MM.1S (cell line): Measurements from ENCODE around the gene TARP.
A peak's percentile ranks its signal among the peaks of the same experiment; 100 is the strongest.

Source experiments
- DNase-seq: peaks from one replicate; pipeline ENCODE4 v3.0.0-alpha.2; 2015
- H2AFZ ChIP-seq: fragments of 300-600 bp; sonication (generic); 2 replicates; pipeline ENCODE4 v1.6.0; 2016; ENCODE audit warnings: antibody characterized with exemption, low read length
- H3F3A ChIP-seq: fragments of 300-600 bp; sonication (generic); 2 replicates; pipeline ENCODE4 v1.6.1; 2016; ENCODE audit warnings: mild to moderate bottlenecking, antibody characterized with exemption, low read length, moderate library complexity, mixed read lengths; ENCODE audit not compliant: insufficient read depth
- H3K27ac ChIP-seq: fragments of 300-600 bp; sonication (generic); 2 replicates; pipeline ENCODE4 v1.5.1; 2016; ENCODE audit warnings: mild to moderate bottlenecking, low read length
- H3K27me3 ChIP-seq: fragments of 300-600 bp; sonication (generic); replicated peaks from 2 replicates; pipeline ENCODE4 v1.6.0; 2016; ENCODE audit warnings: low read length; ENCODE audit not compliant: insufficient read depth
- H3K36me3 ChIP-seq: fragments of 300-600 bp; sonication (generic); replicated peaks from 2 replicates; pipeline ENCODE4 v1.6.1; 2016; ENCODE audit warnings: mild to moderate bottlenecking, low read length, mixed read lengths; ENCODE audit not compliant: insufficient read depth
- H3K4me1 ChIP-seq: fragments of 300-600 bp; sonication (generic); 2 replicates; pipeline ENCODE4 v1.6.1; 2016; ENCODE audit warnings: low read length, mixed read lengths
- H3K4me2 ChIP-seq: fragments of 300-600 bp; sonication (generic); 2 replicates; pipeline ENCODE4 v1.6.0; 2016; ENCODE audit warnings: low read depth, low read length
- H3K4me3 ChIP-seq: fragments of 300-600 bp; sonication (generic); 2 replicates; pipeline ENCODE4 v1.5.1; 2016; ENCODE audit warnings: low read length, mixed read lengths
- H3K79me2 ChIP-seq: fragments of 300-600 bp; sonication (generic); 2 replicates; pipeline ENCODE4 v1.6.1; 2016; ENCODE audit warnings: mixed run types, low read length, mixed read lengths
- H3K9ac ChIP-seq: fragments of 300-600 bp; sonication (generic); 2 replicates; pipeline ENCODE4 v1.6.1; 2016; ENCODE audit warnings: low read length, mixed read lengths
- H3K9me2 ChIP-seq: fragments of 300-600 bp; sonication (generic); replicated peaks from 2 replicates; pipeline ENCODE4 v1.6.1; 2016; ENCODE audit warnings: mild to moderate bottlenecking, low read length, mixed read lengths; ENCODE audit not compliant: insufficient read depth
- H3K9me3 ChIP-seq: fragments of 300-600 bp; sonication (generic); replicated peaks from 2 replicates; pipeline ENCODE4 v1.6.1; 2016; ENCODE audit warnings: mild to moderate bottlenecking, low read length, mixed read lengths; ENCODE audit not compliant: insufficient read depth
- H4K20me1 ChIP-seq: fragments of 300-600 bp; sonication (generic); 2 replicates; pipeline ENCODE4 v1.6.1; 2016; ENCODE audit warnings: mild to moderate bottlenecking, low read length, moderate library complexity, mixed read lengths; ENCODE audit not compliant: insufficient read depth
- EZH2 ChIP-seq: fragments of 300-600 bp; sonication (generic); optimal IDR thresholded peaks from 2 replicates; pipeline ENCODE3; 2017; ENCODE audit warnings: low read depth, mild to moderate bottlenecking, antibody characterized with exemption, low read length, mixed read lengths
- EZH2phosphoT487 ChIP-seq: fragments of 300-600 bp; sonication (generic); IDR thresholded peaks from 2 replicates; pipeline ENCODE4 v1.6.1; 2018; ENCODE audit warnings: antibody characterized with exemption, low read length
- TF ChIP-seq, protein P1 (sequence below): fragments of 300-600 bp; sonication (generic); IDR thresholded peaks from 2 replicates; pipeline ENCODE4 v1.5.1; 2016; ENCODE audit warnings: antibody characterized with exemption, low read length, mixed read lengths

Gene TARP

DNA sequence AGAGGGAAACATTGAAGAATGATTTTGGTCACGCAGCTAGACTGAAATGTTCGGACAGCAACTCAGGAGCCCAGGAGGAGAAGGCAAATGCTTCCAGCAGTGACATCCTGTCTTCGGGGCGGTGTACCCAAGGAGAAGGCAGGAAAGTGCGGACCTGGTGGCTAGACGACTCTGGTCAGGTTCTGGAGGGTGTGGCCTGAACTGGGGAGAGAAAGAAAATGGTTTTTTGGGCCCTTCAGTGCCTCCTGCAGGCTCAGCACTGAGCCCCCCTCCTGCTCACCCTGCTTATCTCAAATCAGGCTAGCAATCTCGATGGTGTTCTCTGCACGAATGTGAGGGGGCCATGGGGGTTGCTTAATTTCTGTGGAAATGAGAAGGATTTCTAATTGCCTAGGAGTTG is 26.7 kb upstream of the TARP start:
- no peaks in the 10 kb centered on the region for H4K20me1 ChIP-seq
- no peak for TF ChIP-seq EZH2
- TF ChIP-seq EZH2phosphoT487, result no peak
- TF ChIP-seq, protein P1, sequence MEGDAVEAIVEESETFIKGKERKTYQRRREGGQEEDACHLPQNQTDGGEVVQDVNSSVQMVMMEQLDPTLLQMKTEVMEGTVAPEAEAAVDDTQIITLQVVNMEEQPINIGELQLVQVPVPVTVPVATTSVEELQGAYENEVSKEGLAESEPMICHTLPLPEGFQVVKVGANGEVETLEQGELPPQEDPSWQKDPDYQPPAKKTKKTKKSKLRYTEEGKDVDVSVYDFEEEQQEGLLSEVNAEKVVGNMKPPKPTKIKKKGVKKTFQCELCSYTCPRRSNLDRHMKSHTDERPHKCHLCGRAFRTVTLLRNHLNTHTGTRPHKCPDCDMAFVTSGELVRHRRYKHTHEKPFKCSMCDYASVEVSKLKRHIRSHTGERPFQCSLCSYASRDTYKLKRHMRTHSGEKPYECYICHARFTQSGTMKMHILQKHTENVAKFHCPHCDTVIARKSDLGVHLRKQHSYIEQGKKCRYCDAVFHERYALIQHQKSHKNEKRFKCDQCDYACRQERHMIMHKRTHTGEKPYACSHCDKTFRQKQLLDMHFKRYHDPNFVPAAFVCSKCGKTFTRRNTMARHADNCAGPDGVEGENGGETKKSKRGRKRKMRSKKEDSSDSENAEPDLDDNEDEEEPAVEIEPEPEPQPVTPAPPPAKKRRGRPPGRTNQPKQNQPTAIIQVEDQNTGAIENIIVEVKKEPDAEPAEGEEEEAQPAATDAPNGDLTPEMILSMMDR, result no peak
- no peaks in the 10 kb centered on the region for H3K27me3 ChIP-seq
- DNase-seq, result no peak
- H3K36me3 ChIP-seq, result no peaks in the 10 kb centered on the region
- no peak overlapping the region for H3K9ac ChIP-seq
- peaks cover 12% of the 10 kb centered on the region for H3F3A ChIP-seq
- no peak overlapping the region for H3K4me3 ChIP-seq
- H3K4me1 ChIP-seq, result peaks cover 12% of the 10 kb centered on the region
- no peak overlapping the region for H3K4me2 ChIP-seq
- no peak overlapping the region for H3K27ac ChIP-seq
- H3K79me2 ChIP-seq, result no peaks in the 10 kb centered on the region
- no peaks in the 10 kb centered on the region for H3K9me2 ChIP-seq
- no peak overlapping the region for H2AFZ ChIP-seq
- H3K9me3 ChIP-seq, result no peaks in the 10 kb centered on the region

DNA sequence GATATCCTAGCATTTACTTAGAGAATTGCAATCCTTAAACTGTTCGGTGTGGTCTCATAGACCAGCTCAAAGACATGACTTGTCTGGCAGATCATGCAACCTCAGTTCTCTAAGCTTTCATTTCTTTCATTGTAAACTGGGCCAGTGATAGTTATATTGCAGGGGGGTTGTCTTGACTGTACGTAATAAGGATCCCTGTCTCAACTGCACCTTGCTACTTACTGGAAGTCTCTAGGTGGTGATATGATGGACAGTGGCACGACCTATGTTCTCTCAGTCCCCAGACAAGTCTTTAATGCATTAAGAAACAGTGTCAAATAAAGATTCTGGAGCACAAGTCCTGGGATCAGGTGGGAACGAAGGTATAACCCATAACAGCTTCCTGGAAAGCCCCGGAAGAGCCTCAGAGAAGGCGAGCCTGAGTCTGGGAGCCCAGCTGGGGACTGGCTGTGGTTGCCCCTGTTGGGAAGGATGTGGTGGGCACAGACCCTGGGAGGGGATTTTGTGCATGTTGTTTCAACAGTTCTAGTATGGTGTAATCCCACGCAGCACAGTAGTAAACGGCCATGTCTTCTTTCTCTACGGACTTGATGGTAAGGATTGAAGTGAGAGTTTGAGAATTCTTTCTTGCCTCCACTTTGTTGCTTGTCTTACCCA is 26.0 kb upstream of the TARP start:
- no peak overlapping the region for H3K27ac ChIP-seq
- TF ChIP-seq EZH2, result no peak
- TF ChIP-seq, protein P1, result no peak
- TF ChIP-seq EZH2phosphoT487, result no peak
- H3K79me2 ChIP-seq, result no peaks in the 10 kb centered on the region
- H3K4me3 ChIP-seq, result no peak overlapping the region
- DNase-seq, result no peak
- no peak overlapping the region for H2AFZ ChIP-seq
- peaks cover 12% of the 10 kb centered on the region for H3F3A ChIP-seq
- no peaks in the 10 kb centered on the region for H3K27me3 ChIP-seq
- H3K9me2 ChIP-seq, result no peaks in the 10 kb centered on the region
- H3K36me3 ChIP-seq, result no peaks in the 10 kb centered on the region
- peaks cover 12% of the 10 kb centered on the region for H3K4me1 ChIP-seq
- no peaks in the 10 kb centered on the region for H4K20me1 ChIP-seq
- no peak overlapping the region for H3K4me2 ChIP-seq
- no peaks in the 10 kb centered on the region for H3K9me3 ChIP-seq
- H3K9ac ChIP-seq, result no peak overlapping the region

DNA sequence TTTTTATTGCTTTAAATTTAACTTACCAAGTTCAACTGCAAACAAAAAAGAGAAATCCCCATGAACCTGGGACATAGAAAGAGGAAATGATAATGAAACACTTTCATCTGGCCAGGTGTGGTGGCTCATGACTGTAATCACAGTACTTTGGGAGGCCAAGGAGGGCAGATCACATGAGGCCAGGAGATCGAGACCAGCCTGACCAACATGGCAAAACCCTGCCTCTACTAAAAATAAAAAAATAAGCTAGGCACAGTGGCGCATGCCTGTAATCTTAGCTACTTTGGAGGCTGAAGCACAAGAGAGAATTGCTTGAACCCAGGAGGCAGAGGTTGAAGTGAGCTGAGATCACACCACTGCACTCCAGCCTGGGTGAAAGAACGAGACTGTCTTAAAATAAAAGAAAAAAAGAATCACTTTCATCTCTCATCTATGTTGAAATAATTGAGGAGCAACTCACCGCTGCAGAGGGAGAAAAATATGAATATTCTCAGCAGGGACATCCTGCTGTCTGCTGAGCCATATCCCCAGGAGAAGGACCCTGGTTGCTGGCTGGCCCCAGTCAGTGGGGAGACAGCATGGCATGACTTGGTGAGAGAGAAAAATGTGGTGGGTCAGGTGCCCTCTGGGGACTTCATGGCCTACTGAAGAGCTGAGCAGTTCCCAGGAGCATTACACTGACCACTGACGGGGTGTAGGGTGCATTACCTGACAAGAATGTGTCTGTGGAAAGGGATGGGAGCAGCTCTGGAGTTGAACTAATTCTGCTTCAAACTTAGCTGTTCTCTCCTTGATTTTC is 22.8 kb upstream of the TARP start:
- Histone ChIP-seq H3K27ac (peak overlapping the region; percentile 26; the same call in 1 of the 2 replicates), H3K9ac (no peak overlapping the region), H3K27me3 (no peaks in the 10 kb centered on the region), H3K4me2 (peak overlapping the region; percentile 4; the same call in 1 of the 2 replicates), H3K36me3 (no peaks in the 10 kb centered on the region), H3K79me2 (no peaks in the 10 kb centered on the region), H3K4me1 (peaks cover 12% of the 10 kb centered on the region), H3F3A (peaks cover 12% of the 10 kb centered on the region), H3K9me3 (no peaks in the 10 kb centered on the region), H2AFZ (0 out of 2 replicates have a peak overlapping the region, but pooled peaks have one; percentile 1), H3K9me2 (no peaks in the 10 kb centered on the region), H3K4me3 (no peak overlapping the region), H4K20me1 (no peaks in the 10 kb centered on the region)
- peak; percentile 45 for DNase-seq
- TF ChIP-seq EZH2phosphoT487 (no peak), EZH2 (no peak)
- TF ChIP-seq, protein P1, result no peak
